OCI-LY7 (cell line): ENCODE results near the gene MCCD1.

Source experiments
- EZH2phosphoT487 ChIP-seq: fragments of 200-600 bp; sonication (generic); IDR thresholded peaks from 2 replicates; pipeline ENCODE4 v1.6.1; 2018; ENCODE audit warnings: low read depth, borderline replicate concordance, mild to moderate bottlenecking, mixed run types, antibody characterized with exemption, low read length, moderate library complexity, mixed read lengths
- TF ChIP-seq, protein P1 (sequence below): fragments of 200-600 bp; sonication (generic); conservative IDR thresholded peaks from 2 replicates; pipeline ENCODE4 v1.5.1; 2014; ENCODE audit warnings: mild to moderate bottlenecking, antibody characterized with exemption, low read length, moderate library complexity, mixed read lengths

DNA sequence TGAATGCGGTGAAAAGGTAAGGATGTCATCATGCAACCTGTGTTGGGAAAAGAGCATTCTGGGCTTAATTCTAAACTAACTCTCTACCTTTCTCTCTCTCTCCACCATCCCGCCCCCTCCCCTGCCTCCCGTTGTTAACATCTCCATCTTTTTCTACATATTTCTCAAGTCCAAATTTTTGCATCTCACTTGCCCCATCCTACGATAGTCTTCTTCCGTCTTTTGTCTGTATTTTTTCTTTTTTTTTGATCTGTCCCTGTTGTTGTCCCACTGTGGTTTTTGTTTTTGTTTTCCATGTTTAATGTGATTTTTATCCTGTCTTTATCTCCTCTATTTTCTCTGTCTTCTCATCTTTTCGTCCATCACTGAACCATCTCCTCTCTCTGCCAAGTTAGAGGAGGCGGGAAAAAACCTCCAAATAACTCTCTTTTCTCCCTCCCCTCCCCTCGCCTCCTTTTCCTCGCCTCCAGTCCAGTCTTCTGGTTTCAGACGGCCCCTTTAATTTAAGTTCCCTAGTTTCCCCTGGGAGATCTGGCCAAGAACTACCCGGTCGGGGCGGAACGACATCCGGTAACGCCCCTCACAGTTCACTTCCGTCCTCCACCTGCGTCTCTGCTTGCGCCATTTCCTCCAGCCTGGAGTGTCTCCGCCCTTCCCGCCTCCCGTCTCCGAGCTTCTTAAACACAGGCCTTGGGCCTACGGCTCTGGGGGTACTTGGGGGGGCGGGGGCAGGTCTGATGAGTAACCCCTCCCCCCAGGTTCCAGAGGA, 18.4 kb downstream of the MCCD1 start, which contains the start of gene NFKBIL1:
- TF ChIP-seq, protein P1, sequence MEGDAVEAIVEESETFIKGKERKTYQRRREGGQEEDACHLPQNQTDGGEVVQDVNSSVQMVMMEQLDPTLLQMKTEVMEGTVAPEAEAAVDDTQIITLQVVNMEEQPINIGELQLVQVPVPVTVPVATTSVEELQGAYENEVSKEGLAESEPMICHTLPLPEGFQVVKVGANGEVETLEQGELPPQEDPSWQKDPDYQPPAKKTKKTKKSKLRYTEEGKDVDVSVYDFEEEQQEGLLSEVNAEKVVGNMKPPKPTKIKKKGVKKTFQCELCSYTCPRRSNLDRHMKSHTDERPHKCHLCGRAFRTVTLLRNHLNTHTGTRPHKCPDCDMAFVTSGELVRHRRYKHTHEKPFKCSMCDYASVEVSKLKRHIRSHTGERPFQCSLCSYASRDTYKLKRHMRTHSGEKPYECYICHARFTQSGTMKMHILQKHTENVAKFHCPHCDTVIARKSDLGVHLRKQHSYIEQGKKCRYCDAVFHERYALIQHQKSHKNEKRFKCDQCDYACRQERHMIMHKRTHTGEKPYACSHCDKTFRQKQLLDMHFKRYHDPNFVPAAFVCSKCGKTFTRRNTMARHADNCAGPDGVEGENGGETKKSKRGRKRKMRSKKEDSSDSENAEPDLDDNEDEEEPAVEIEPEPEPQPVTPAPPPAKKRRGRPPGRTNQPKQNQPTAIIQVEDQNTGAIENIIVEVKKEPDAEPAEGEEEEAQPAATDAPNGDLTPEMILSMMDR: peak; percentile 28; the same call in 1 of the 2 replicates
- no peak for TF ChIP-seq EZH2phosphoT487
